Measurements from ENCODE around the gene GLRA3. TPM values are rescaled to one million over a fixed set of nuclear protein-coding genes. Genes with fewer than 3 reads are reported as not detected.

Gene GLRA3
- total and polyA plus RNA-seq, 11 donors: 0.02 TPM; not detected in 10

GRCh38 chr4:174648812-174649211 lies 180.2 kb downstream of the GLRA3 start:
- DNase-seq (no peak), ATAC-seq (peak in 2 of 4 donors; percentile 49 to 67)
- TF ChIP-seq POLR2A (IDR thresholded peaks at IDR 0.05) (no peak), CTCF (IDR thresholded peaks at IDR 0.05) (no peak)
- Histone ChIP-seq H3K27me3 (no peaks in the 10 kb centered on the region), H3K4me3 (no peak overlapping the region), H3K4me1 (peaks cover 0 to 3% (median 0%) of the 10 kb centered on the region in 12 donors), H3K27ac (no peak overlapping the region), H3K9me3 (no peaks in the 10 kb centered on the region), H3K36me3 (no peaks in the 10 kb centered on the region)
- intact Hi-C loops (cut with DNase I): no loop called here
- 42 to 51% (median 48%) methylated on average over 5 of the region's 5 CpGs for WGBS, 4 donors

GRCh38 chr4:174646326-174646725 lies 182.7 kb downstream of the GLRA3 start:
- WGBS, 4 donors: 17 to 33% (median 24%) methylated on average over 1 of the region's 1 CpG
- no peaks in the 10 kb centered on the region for H3K27me3 ChIP-seq
- H3K9me3 ChIP-seq: no peaks in the 10 kb centered on the region
- H3K4me3 ChIP-seq: no peak overlapping the region
- ATAC-seq (no peak), DNase-seq (no peak)
- intact Hi-C loops (cut with DNase I): no loop called here
- peaks cover 0 to 3% (median 0%) of the 10 kb centered on the region in 12 donors for H3K4me1 ChIP-seq
- no peak overlapping the region for H3K27ac ChIP-seq
- no peaks in the 10 kb centered on the region for H3K36me3 ChIP-seq
- TF ChIP-seq CTCF (IDR thresholded peaks at IDR 0.05) (no peak), POLR2A (IDR thresholded peaks at IDR 0.05) (no peak)

- DNase-seq: no peak
- Histone ChIP-seq H3K4me3 (no peak overlapping the region), H3K27ac (no peak overlapping the region), H3K4me1 (no peaks in the 10 kb centered on the region), H3K36me3 (no peaks in the 10 kb centered on the region), H3K27me3 (no peaks in the 10 kb centered on the region), H3K9me3 (no peaks in the 10 kb centered on the region)
- no peak for ATAC-seq
- intact Hi-C loops (cut with DNase I): no loop called here
- no peak for TF ChIP-seq POLR2A (IDR thresholded peaks at IDR 0.05)
- no peak for TF ChIP-seq CTCF (IDR thresholded peaks at IDR 0.05)
These were observed 188.9 kb downstream of the GLRA3 start for GRCh38 chr4:174640146-174640545.

- no peaks in the 10 kb centered on the region for H3K9me3 ChIP-seq
- H3K27me3 ChIP-seq: no peaks in the 10 kb centered on the region
- DNase-seq (no peak), ATAC-seq (no peak)
- TF ChIP-seq POLR2A (IDR thresholded peaks at IDR 0.05): no peak
- no peak for TF ChIP-seq CTCF (IDR thresholded peaks at IDR 0.05)
- intact Hi-C loops (cut with DNase I): no loop called here
- no peaks in the 10 kb centered on the region for H3K36me3 ChIP-seq
- no peak overlapping the region for H3K4me3 ChIP-seq
- H3K4me1 ChIP-seq: no peaks in the 10 kb centered on the region
- WGBS, 4 donors: 86 to 99% (median 92%) methylated on average over 1 of the region's 1 CpG
- no peak overlapping the region for H3K27ac ChIP-seq
These were observed 193.3 kb downstream of the GLRA3 start for GRCh38 chr4:174635732-174636131.
